H1 (cell line): ENCODE data around the gene PSMF1.

ENCODE experiments used
- BCL11A ChIP-seq, 2 experiments: IDR thresholded peaks; one replicate each; pipeline ENCODE4 v1.6.1; 2011; ENCODE audit warnings: low read depth in 2 of 2, low read length in 2 of 2, mild to moderate bottlenecking in 2 of 2
- CEBPB ChIP-seq: IDR thresholded peaks from 2 replicates; pipeline ENCODE4 v1.6.1; 2012; ENCODE audit warnings: low read depth, low read length
- EZH2 ChIP-seq: fragments of 200-600 bp; sonication (generic); IDR thresholded peaks from 2 replicates; pipeline ENCODE4 v1.7.1; 2012; ENCODE audit warnings: low read depth, mild to moderate bottlenecking, moderate library complexity, low read length, inconsistent platforms; ENCODE audit not compliant: severe bottlenecking
- NRF1 ChIP-seq: IDR thresholded peaks from 2 replicates; pipeline ENCODE4 v1.6.1; 2011; ENCODE audit warnings: mild to moderate bottlenecking, low read depth, low read length, improper control_type of control experiment
- POLR2A ChIP-seq, 2 experiments: IDR thresholded peaks; 1 replicate in 1 of 2; 2 replicates in 1 of 2; pipeline ENCODE4 v1.6.1; 2011; ENCODE audit warnings: low read depth in 2 of 2, low read length in 2 of 2, mild to moderate bottlenecking in 2 of 2; ENCODE audit errors: control extremely low read depth in 1 of 2
- POLR2AphosphoS5 ChIP-seq: IDR thresholded peaks from 2 replicates; pipeline ENCODE4 v1.6.1; 2011; ENCODE audit warnings: low read depth, low read length
- SRF ChIP-seq: IDR thresholded peaks from 2 replicates; pipeline ENCODE4 v1.6.1; 2011; ENCODE audit warnings: mild to moderate bottlenecking, low read depth, low read length, moderate library complexity
- ZNF274 ChIP-seq: IDR thresholded peaks from 2 replicates; pipeline ENCODE4 v1.7.0; 2012; ENCODE audit warnings: low read length, borderline replicate concordance; ENCODE audit errors: extremely low read depth
- TF ChIP-seq, protein P1 (sequence below), 3 experiments: IDR thresholded peaks; 1 replicate in 2 of 3; 2 replicates in 1 of 3; pipeline versions ENCODE4 v1.5.1 to v1.6.1; 2011; ENCODE audit warnings: low read length in 3 of 3, mild to moderate bottlenecking in 3 of 3, inconsistent platforms in 2 of 3, low read depth in 1 of 3, moderate library complexity in 1 of 3; ENCODE audit not compliant: insufficient read depth in 1 of 3; ENCODE audit errors: control extremely low read depth in 1 of 3

GRCh38 chr20:1212023-1212422, 93.6 kb downstream of the PSMF1 start:
- TF ChIP-seq POLR2AphosphoS5 (no peak), POLR2A (IDR thresholded peaks at IDR 0.05; ENCODE audit: control extremely low read depth in 1 of 2, low read depth in 2 of 2, low read length in 2 of 2) (0 out of 3 replicates have a peak, but pooled peaks of 1 of the 2 experiments have one; percentile 25), CEBPB (no peak), ZNF274 (no peak), NRF1 (no peak), SRF (no peak), EZH2 (no peak), BCL11A (IDR thresholded peaks at IDR 0.05; ENCODE audit: low read depth in 2 of 2, low read length in 2 of 2) (no peak)
- TF ChIP-seq, protein P1, sequence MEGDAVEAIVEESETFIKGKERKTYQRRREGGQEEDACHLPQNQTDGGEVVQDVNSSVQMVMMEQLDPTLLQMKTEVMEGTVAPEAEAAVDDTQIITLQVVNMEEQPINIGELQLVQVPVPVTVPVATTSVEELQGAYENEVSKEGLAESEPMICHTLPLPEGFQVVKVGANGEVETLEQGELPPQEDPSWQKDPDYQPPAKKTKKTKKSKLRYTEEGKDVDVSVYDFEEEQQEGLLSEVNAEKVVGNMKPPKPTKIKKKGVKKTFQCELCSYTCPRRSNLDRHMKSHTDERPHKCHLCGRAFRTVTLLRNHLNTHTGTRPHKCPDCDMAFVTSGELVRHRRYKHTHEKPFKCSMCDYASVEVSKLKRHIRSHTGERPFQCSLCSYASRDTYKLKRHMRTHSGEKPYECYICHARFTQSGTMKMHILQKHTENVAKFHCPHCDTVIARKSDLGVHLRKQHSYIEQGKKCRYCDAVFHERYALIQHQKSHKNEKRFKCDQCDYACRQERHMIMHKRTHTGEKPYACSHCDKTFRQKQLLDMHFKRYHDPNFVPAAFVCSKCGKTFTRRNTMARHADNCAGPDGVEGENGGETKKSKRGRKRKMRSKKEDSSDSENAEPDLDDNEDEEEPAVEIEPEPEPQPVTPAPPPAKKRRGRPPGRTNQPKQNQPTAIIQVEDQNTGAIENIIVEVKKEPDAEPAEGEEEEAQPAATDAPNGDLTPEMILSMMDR (IDR thresholded peaks at IDR 0.05; ENCODE audit: control extremely low read depth in 1 of 3, insufficient read depth in 1 of 3, low read depth in 1 of 3, low read length in 3 of 3) = no peak
